ENCODE data around the gene FAM174C. TPM values are rescaled to one million over a fixed set of nuclear protein-coding genes. Genes with fewer than 3 reads are reported as not detected.

Gene FAM174C
- total RNA-seq, 1 donor, result 25.2 TPM

GRCh38 chr19:1229056-1229923, 46.0 kb upstream of the FAM174C start:
- TF ChIP-seq, protein P1, sequence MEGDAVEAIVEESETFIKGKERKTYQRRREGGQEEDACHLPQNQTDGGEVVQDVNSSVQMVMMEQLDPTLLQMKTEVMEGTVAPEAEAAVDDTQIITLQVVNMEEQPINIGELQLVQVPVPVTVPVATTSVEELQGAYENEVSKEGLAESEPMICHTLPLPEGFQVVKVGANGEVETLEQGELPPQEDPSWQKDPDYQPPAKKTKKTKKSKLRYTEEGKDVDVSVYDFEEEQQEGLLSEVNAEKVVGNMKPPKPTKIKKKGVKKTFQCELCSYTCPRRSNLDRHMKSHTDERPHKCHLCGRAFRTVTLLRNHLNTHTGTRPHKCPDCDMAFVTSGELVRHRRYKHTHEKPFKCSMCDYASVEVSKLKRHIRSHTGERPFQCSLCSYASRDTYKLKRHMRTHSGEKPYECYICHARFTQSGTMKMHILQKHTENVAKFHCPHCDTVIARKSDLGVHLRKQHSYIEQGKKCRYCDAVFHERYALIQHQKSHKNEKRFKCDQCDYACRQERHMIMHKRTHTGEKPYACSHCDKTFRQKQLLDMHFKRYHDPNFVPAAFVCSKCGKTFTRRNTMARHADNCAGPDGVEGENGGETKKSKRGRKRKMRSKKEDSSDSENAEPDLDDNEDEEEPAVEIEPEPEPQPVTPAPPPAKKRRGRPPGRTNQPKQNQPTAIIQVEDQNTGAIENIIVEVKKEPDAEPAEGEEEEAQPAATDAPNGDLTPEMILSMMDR (IDR thresholded peaks at IDR 0.05; ENCODE audit: insufficient read depth, low read length), result no peak
- no peak for DNase-seq (ENCODE audit: low read depth)
- H3K4me3 ChIP-seq (ENCODE audit: low read depth, low read length), result no peak overlapping the region

GRCh38 chr19:1229924-1230782, 45.2 kb upstream of the FAM174C start:
- TF ChIP-seq, protein P1 (IDR thresholded peaks at IDR 0.05; ENCODE audit: insufficient read depth, low read length), result no peak
- DNase-seq (ENCODE audit: low read depth), result no peak
- no peak overlapping the region for H3K4me3 ChIP-seq (ENCODE audit: low read depth, low read length)

- no peak overlapping the region for H3K4me3 ChIP-seq (ENCODE audit: low read depth, low read length)
- DNase-seq (ENCODE audit: low read depth), result no peak
- TF ChIP-seq, protein P1 (IDR thresholded peaks at IDR 0.05; ENCODE audit: insufficient read depth, low read length), result no peak
Measured at GRCh38 chr19:1230783-1231489, 44.4 kb upstream of the FAM174C start.

GRCh38 chr19:1231729-1232637, 43.3 kb upstream of the FAM174C start:
- H3K4me3 ChIP-seq (ENCODE audit: low read depth, low read length), result no peak overlapping the region
- TF ChIP-seq, protein P1 (IDR thresholded peaks at IDR 0.05; ENCODE audit: insufficient read depth, low read length), result no peak
- DNase-seq (ENCODE audit: low read depth), result no peak

GRCh38 chr19:1232652-1233072, 42.7 kb upstream of the FAM174C start:
- H3K4me3 ChIP-seq (ENCODE audit: low read depth, low read length), result no peak overlapping the region
- DNase-seq (ENCODE audit: low read depth), result peak; percentile 73

More at GRCh38 chr19:1232652-1233072, 42.7 kb upstream of the FAM174C start:
- TF ChIP-seq, protein P1 (IDR thresholded peaks at IDR 0.05; ENCODE audit: insufficient read depth, low read length), result no peak
